Activated CD4-positive, alpha-beta memory T cell treated with anti-CD3 and anti-CD28 coated beads, Interleukin-2, amount 10 ng/mL, durations not matched to agents 7 days and 5 days (primary cell): Measurements from ENCODE around the gene CD55. TPM values are rescaled to one million over a fixed set of nuclear protein-coding genes. Genes with fewer than 3 reads are reported as not detected.
A peak's percentile ranks its signal among the peaks of the same experiment; 100 is the strongest.

ENCODE experiments used
- CTCF ChIA-PET: fragments of 350-600 bp; sonication (Branson Sonifier 250); formaldehyde crosslinking; loops from one replicate; lab custom pipeline; 2021; ENCODE audit warnings: antibody characterized with exemption, inconsistent platforms; lab: Charles Lee
- POLR2A ChIA-PET: fragments of 350-600 bp; sonication (Branson Sonifier 250); formaldehyde crosslinking; loops from one replicate; lab custom pipeline; 2021; ENCODE audit warnings: antibody characterized with exemption; lab: Charles Lee
- DNase-seq: peaks from one replicate; pipeline ENCODE4 v3.0.0-alpha.2; 2020
- H3K27ac Mint-ChIP-seq: one replicate; pipeline ENCODE4 v1.8.0; 2021; ENCODE audit warnings: mild to moderate bottlenecking, mixed read lengths
- H3K27me3 Mint-ChIP-seq: one replicate; pipeline ENCODE4 v1.8.0; 2021; ENCODE audit warnings: mixed read lengths
- H3K36me3 Mint-ChIP-seq: one replicate; pipeline ENCODE4 v1.8.0; 2021; ENCODE audit warnings: low read depth, mixed read lengths
- H3K4me1 Mint-ChIP-seq: one replicate; pipeline ENCODE4 v1.8.0; 2021; ENCODE audit warnings: mixed read lengths
- H3K4me3 Mint-ChIP-seq: one replicate; pipeline ENCODE4 v1.8.0; 2021; ENCODE audit warnings: mild to moderate bottlenecking, mixed read lengths
- H3K9me3 Mint-ChIP-seq: one replicate; pipeline ENCODE4 v1.8.0; 2021; ENCODE audit warnings: mixed read lengths
- total RNA-seq, 2 experiments: library from RNA; stranded (reverse); gene quantifications; one replicate each; pipeline ENCODE4 v1.2.3, GENCODE V29; 2021

CD55 gene
- total RNA-seq, 2 experiments from 2014 or later: 82.1 to 86.2 TPM

- Mint-ChIP-seq H3K9me3 (peaks cover 14% of the 10 kb centered on the region), H3K27me3 (no peaks in the 10 kb centered on the region), H3K4me1 (peaks cover 57% of the 10 kb centered on the region), H3K4me3 (peak overlapping the region; percentile 56), H3K36me3 (peaks cover 81% of the 10 kb centered on the region), H3K27ac (peak overlapping the region; percentile 92)
- ChIA-PET CTCF (interaction anchor here (0.9 to 3.8 kb wide), 10 partner anchors 10 to 402 kb away, joined by 3 to 40 read pairs (median 3); partner anchors contain the start of genes CD55 and PFKFB2), POLR2A (interaction anchor here (0.8 to 5.3 kb wide), 12 partner anchors 12 to 283 kb away, joined by 3 to 182 read pairs (median 3); partner anchors contain the start of genes CD55 and PFKFB2)
- no peak for DNase-seq
Measured at GRCh38 chr1:207335695-207336363, 14.4 kb downstream of the CD55 start.

DNA sequence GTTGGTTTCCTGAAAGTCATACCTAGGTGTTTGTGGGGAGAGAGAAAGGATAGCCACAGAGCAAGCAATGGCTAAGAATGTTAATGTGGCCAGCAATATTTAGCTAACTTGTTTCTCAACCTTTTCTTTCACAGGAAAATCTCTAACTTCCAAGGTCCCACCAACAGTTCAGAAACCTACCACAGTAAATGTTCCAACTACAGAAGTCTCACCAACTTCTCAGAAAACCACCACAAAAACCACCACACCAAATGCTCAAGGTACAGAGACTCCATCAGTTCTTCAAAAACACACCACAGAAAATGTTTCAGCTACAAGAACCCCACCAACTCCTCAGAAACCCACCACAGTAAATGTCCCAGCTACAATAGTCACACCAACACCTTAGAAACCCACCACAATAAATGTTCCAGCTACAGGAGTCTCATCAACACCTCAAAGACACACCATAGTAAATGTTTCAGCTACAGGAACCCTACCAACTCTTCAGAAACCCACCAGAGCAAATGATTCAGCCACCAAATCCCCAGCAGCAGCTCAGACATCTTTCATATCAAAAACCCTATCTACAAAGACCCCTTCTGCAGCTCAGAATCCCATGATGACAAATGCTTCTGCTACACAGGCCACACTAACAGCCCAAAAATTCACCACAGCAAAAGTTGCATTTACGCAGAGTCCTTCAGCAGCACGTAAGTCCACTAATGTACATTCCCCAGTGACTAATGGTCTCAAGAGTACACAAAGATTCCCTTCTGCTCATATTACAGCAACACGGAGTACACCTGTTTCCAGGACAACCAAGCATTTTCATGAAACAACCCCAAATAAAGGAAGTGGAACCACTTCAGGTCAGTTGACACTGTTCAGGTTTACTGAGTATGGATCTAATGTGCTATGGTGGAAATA, 15.3 kb downstream of the CD55 start:
- Mint-ChIP-seq H3K27me3 (no peaks in the 10 kb centered on the region), H3K9me3 (peaks cover 14% of the 10 kb centered on the region)

GRCh38 chr1:207342332-207342731, 20.9 kb downstream of the CD55 start:
- Mint-ChIP-seq H3K4me1 (peaks cover 63% of the 10 kb centered on the region), H3K27me3 (no peaks in the 10 kb centered on the region), H3K36me3 (peaks cover 89% of the 10 kb centered on the region), H3K27ac (no peak overlapping the region), H3K4me3 (no peak overlapping the region), H3K9me3 (no peaks in the 10 kb centered on the region)
- no peak for DNase-seq
- ChIA-PET POLR2A (no interaction called here), CTCF (no interaction called here)

More for the DNA sequence above, 15.3 kb downstream of the CD55 start:
- peaks cover 61% of the 10 kb centered on the region for H3K4me1 Mint-ChIP-seq
- H3K4me3 Mint-ChIP-seq: peak overlapping the region; percentile 56
- peak overlapping the region; percentile 92 for H3K27ac Mint-ChIP-seq
- ChIA-PET POLR2A (interaction anchor here (0.7 to 5.3 kb wide), 12 partner anchors 10 to 284 kb away, joined by 3 to 182 read pairs (median 4); partner anchors contain the start of genes CD55 and PFKFB2), CTCF (interaction anchor here (0.9 to 3.8 kb wide), 9 partner anchors 11 to 403 kb away, joined by 3 to 40 read pairs (median 3); partner anchors contain the start of genes CD55 and PFKFB2)
- H3K36me3 Mint-ChIP-seq: peaks cover 85% of the 10 kb centered on the region
- peak; percentile 53 for DNase-seq

DNA sequence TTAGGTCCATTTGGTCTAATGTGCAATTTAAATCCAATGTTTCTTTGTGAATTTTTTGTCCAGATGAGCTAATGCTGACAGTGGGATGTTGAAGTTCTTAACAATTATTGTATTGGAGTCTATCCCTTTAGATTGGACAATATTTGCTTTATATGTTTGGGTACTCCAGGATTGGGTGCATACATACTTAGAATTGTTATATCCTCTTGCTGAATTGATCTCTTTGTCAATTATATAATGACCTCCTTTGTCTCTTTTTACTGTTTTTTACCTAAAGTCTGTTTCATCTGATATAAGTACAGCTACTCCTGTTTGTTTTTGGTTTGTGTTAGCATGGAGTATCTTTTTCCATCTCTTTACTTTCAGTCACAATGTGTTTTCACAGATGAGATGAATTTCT, 22.2 kb downstream of the CD55 start:
- H3K27ac Mint-ChIP-seq: no peak overlapping the region
- POLR2A ChIA-PET: no interaction called here
- DNase-seq: no peak

DNA sequence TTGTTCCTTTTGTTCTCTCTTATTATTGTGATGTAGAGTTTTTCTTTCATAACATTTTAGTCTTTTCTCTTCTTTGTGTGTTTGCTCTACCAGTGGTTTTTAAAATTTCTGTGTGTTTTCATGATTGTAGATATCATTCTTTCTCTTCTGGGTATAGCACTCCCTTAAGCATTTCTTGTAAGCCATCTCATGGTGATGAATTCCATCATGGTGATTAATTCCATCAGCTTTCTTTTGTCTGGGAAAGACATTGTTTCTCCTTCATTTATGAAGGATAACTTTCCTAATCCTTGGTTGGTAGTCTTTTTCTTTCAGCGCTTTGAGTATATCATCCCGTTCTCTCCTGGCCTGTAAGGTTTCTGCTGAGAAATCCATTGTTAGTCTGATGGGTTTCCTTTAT, 22.7 kb downstream of the CD55 start:
- ChIA-PET CTCF (interaction anchor here (0.9 kb wide), 1 partner anchor 24 kb away, joined by 5 read pairs; no protein-coding TSS in a partner anchor), POLR2A (no interaction called here)
- H3K4me1 Mint-ChIP-seq: peaks cover 57% of the 10 kb centered on the region
- H3K9me3 Mint-ChIP-seq: peaks cover 2% of the 10 kb centered on the region
- no peak overlapping the region for H3K4me3 Mint-ChIP-seq
- peaks cover 92% of the 10 kb centered on the region for H3K36me3 Mint-ChIP-seq
- no peak for DNase-seq
- no peaks in the 10 kb centered on the region for H3K27me3 Mint-ChIP-seq
- H3K27ac Mint-ChIP-seq: no peak overlapping the region

More for the DNA sequence above, 22.2 kb downstream of the CD55 start:
- Mint-ChIP-seq H3K4me3 (no peak overlapping the region), H3K27me3 (no peaks in the 10 kb centered on the region), H3K9me3 (no peaks in the 10 kb centered on the region), H3K36me3 (peaks cover 92% of the 10 kb centered on the region), H3K4me1 (peaks cover 57% of the 10 kb centered on the region)
- CTCF ChIA-PET: no interaction called here

- ChIA-PET POLR2A (interaction anchor here (0.6 to 2.0 kb wide), 4 partner anchors 9 to 129 kb away, joined by 3 to 6 read pairs (median 4); partner anchors contain the start of gene CD55), CTCF (no interaction called here)
- no peaks in the 10 kb centered on the region for H3K27me3 Mint-ChIP-seq
- H3K9me3 Mint-ChIP-seq: peaks cover 8% of the 10 kb centered on the region
- H3K4me1 Mint-ChIP-seq: peaks cover 65% of the 10 kb centered on the region
- H3K27ac Mint-ChIP-seq: peak overlapping the region; percentile 37
- H3K36me3 Mint-ChIP-seq: peaks cover 93% of the 10 kb centered on the region
- H3K4me3 Mint-ChIP-seq: no peak overlapping the region
- DNase-seq: no peak
Measured at GRCh38 chr1:207345644-207346477, 24.4 kb downstream of the CD55 start.

DNA sequence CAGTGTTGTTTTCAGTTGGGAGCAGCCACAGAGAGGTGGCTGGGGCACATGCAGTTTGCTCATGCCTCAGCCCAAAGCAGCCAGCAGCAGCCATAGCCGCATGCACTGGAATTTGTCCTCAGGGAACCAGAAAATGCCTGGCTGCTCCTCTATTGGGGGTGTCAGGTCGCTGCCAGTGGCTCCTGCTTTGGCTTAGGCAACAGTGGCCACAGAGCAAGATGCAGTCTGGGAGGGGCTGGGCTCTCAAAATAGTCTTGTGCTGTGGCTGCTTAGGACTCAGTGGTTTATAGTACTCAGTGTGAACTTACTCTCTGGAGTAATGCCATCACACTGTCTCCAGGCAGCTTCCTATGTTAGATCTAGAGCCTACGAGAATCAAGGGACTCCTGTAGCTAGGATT, 25.0 kb downstream of the CD55 start:
- Mint-ChIP-seq H3K36me3 (peaks cover 91% of the 10 kb centered on the region), H3K4me3 (no peak overlapping the region), H3K27ac (no peak overlapping the region), H3K27me3 (no peaks in the 10 kb centered on the region), H3K9me3 (peaks cover 12% of the 10 kb centered on the region), H3K4me1 (peaks cover 67% of the 10 kb centered on the region)
- POLR2A ChIA-PET: interaction anchor here (0.9 to 2.0 kb wide), 2 partner anchors 10 to 24 kb away, joined by 3 to 6 read pairs; partner anchors contain the start of gene CD55
- CTCF ChIA-PET: no interaction called here
- DNase-seq: no peak

GRCh38 chr1:207349979-207350378, 28.5 kb downstream of the CD55 start:
- no peak overlapping the region for H3K4me3 Mint-ChIP-seq
- H3K36me3 Mint-ChIP-seq: peaks cover 78% of the 10 kb centered on the region
- H3K9me3 Mint-ChIP-seq: peaks cover 12% of the 10 kb centered on the region
- no peak overlapping the region for H3K27ac Mint-ChIP-seq
- no peak for DNase-seq
- ChIA-PET CTCF (no interaction called here), POLR2A (interaction anchor here (1.3 kb wide), 1 partner anchor 13 kb away, joined by 3 read pairs; no protein-coding TSS in a partner anchor)
- peaks cover 36% of the 10 kb centered on the region for H3K4me1 Mint-ChIP-seq
- H3K27me3 Mint-ChIP-seq: no peaks in the 10 kb centered on the region

GRCh38 chr1:207352554-207352953, 31.1 kb downstream of the CD55 start:
- H3K4me3 Mint-ChIP-seq: no peak overlapping the region
- H3K9me3 Mint-ChIP-seq: peaks cover 12% of the 10 kb centered on the region
- H3K36me3 Mint-ChIP-seq: peaks cover 59% of the 10 kb centered on the region
- POLR2A ChIA-PET: interaction anchor here (0.6 kb wide), 1 partner anchor 168 kb away, joined by 3 read pairs; no protein-coding TSS in a partner anchor
- H3K27me3 Mint-ChIP-seq: no peaks in the 10 kb centered on the region
- no peak for DNase-seq
- no peak overlapping the region for H3K27ac Mint-ChIP-seq
- CTCF ChIA-PET: no interaction called here
- H3K4me1 Mint-ChIP-seq: peaks cover 23% of the 10 kb centered on the region

DNA sequence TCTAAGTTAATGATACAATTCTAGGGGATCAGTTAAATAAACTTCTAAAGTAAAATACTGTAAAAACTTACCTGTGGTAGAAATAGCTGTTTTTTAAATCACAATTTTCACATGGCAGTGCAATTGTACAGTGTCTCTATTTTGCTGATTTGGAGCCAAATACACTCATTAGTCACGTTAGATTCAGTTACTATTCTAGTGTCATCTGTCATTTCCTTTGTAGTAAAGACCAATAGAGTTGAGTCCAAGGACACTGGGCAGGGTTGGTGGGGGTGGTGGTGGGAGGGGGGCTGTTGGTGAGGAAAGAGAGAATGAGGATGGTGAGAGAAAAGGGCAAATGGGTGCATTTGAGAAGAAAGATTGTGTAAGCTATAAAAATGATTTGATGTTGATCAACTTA, 33.6 kb downstream of the CD55 start:
- DNase-seq: no peak
- CTCF ChIA-PET: interaction anchor here (0.6 to 1.1 kb wide), 2 partner anchors 20 to 35 kb away, joined by 3 read pairs; no protein-coding TSS in a partner anchor
- Mint-ChIP-seq H3K9me3 (peaks cover 11% of the 10 kb centered on the region), H3K4me3 (no peak overlapping the region), H3K36me3 (peaks cover 45% of the 10 kb centered on the region), H3K27me3 (no peaks in the 10 kb centered on the region), H3K27ac (no peak overlapping the region), H3K4me1 (peaks cover 24% of the 10 kb centered on the region)
- POLR2A ChIA-PET: interaction anchor here (1.0 kb wide), 1 partner anchor 33 kb away, joined by 4 read pairs; the partner anchor contains the start of gene CD55

GRCh38 chr1:207355513-207356295, 34.2 kb downstream of the CD55 start:
- H3K27me3 Mint-ChIP-seq: no peaks in the 10 kb centered on the region
- no peak for DNase-seq
- no peak overlapping the region for H3K27ac Mint-ChIP-seq
- no peak overlapping the region for H3K4me3 Mint-ChIP-seq
- peaks cover 39% of the 10 kb centered on the region for H3K36me3 Mint-ChIP-seq
- CTCF ChIA-PET: interaction anchor here (0.6 to 1.1 kb wide), 2 partner anchors 21 to 35 kb away, joined by 3 read pairs; no protein-coding TSS in a partner anchor
- peaks cover 18% of the 10 kb centered on the region for H3K4me1 Mint-ChIP-seq
- POLR2A ChIA-PET: interaction anchor here (1.0 to 1.3 kb wide), 2 partner anchors 34 kb away, joined by 4 read pairs; partner anchors contain the start of gene CD55
- peaks cover 6% of the 10 kb centered on the region for H3K9me3 Mint-ChIP-seq
